Suprapubic skin (tissue), 4 donors: Measurements from ENCODE around the gene ZNF608. TPM values are rescaled to one million over a fixed set of nuclear protein-coding genes. Genes with fewer than 3 reads are reported as not detected.
A peak's percentile ranks its signal among the peaks of the same experiment; 100 is the strongest.

ENCODE experiments used
- DNase-seq, 2 donors: peaks; one replicate each; pipeline ENCODE4 v3.0.0-alpha.2; 2019; ENCODE audit warnings: low spot score in 2 of 2
- H3K27ac ChIP-seq: fragments of 200-600 bp; sonication (generic); one replicate; pipeline ENCODE4 v1.5.1; 2019
- H3K27me3 ChIP-seq: fragments of 200-600 bp; sonication (generic); one replicate; pipeline ENCODE4 v1.5.1; 2019
- H3K36me3 ChIP-seq: fragments of 200-600 bp; sonication (generic); one replicate; pipeline ENCODE4 v1.5.1; 2019
- H3K4me1 ChIP-seq: fragments of 200-600 bp; sonication (generic); one replicate; pipeline ENCODE4 v1.5.1; 2019
- H3K4me3 ChIP-seq: fragments of 200-600 bp; sonication (generic); one replicate; pipeline ENCODE4 v1.5.1; 2019; ENCODE audit warnings: mild to moderate bottlenecking
- H3K9me3 ChIP-seq: fragments of 200-600 bp; sonication (generic); one replicate; pipeline ENCODE4 v1.5.1; 2019
- EP300 ChIP-seq: sonication (generic); formaldehyde crosslinking; IDR thresholded peaks from one replicate; pipeline ENCODE4 v1.6.1; 2017; ENCODE audit warnings: antibody characterized with exemption
- POLR2A ChIP-seq, 2 donors: fragments of 450-650 bp; IDR thresholded peaks; one replicate each; pipeline ENCODE4 v1.6.1; 2017; ENCODE audit warnings: antibody characterized with exemption in 2 of 2, mild to moderate bottlenecking in 2 of 2, moderate library complexity in 2 of 2
- POLR2AphosphoS5 ChIP-seq, 3 donors: sonication (generic); formaldehyde crosslinking; IDR thresholded peaks; one replicate each; pipeline ENCODE4 v1.6.1; 2017; ENCODE audit warnings: antibody characterized with exemption in 3 of 3
- WGBS: methylation state at CpG from one replicate; pipeline ENCODE4 v1.1.5; 2018; 5-methylcytosine and 5-hydroxymethylcytosine counted together
- total RNA-seq, 4 donors: library from RNA; depleted of rRNA; stranded (reverse); fragments of >200 nt; gene quantifications; one replicate each; pipeline ENCODE4 v1.1.0, GENCODE V29; 2016
- TF ChIP-seq, protein P1 (sequence below), 2 donors: fragments of 200-600 bp in 1 of 2; fragments of 450-650 bp in 1 of 2; sonication (generic) in 1 of 2; IDR thresholded peaks; one replicate each; pipeline ENCODE4 v1.5.1; 2016 to 2019; ENCODE audit warnings: antibody characterized with exemption in 2 of 2, mild to moderate bottlenecking in 1 of 2, moderate library complexity in 1 of 2

Gene ZNF608
- total RNA-seq, 4 donors from 2014 or later = 3.9 to 11.9 (median 9.1) TPM

DNA sequence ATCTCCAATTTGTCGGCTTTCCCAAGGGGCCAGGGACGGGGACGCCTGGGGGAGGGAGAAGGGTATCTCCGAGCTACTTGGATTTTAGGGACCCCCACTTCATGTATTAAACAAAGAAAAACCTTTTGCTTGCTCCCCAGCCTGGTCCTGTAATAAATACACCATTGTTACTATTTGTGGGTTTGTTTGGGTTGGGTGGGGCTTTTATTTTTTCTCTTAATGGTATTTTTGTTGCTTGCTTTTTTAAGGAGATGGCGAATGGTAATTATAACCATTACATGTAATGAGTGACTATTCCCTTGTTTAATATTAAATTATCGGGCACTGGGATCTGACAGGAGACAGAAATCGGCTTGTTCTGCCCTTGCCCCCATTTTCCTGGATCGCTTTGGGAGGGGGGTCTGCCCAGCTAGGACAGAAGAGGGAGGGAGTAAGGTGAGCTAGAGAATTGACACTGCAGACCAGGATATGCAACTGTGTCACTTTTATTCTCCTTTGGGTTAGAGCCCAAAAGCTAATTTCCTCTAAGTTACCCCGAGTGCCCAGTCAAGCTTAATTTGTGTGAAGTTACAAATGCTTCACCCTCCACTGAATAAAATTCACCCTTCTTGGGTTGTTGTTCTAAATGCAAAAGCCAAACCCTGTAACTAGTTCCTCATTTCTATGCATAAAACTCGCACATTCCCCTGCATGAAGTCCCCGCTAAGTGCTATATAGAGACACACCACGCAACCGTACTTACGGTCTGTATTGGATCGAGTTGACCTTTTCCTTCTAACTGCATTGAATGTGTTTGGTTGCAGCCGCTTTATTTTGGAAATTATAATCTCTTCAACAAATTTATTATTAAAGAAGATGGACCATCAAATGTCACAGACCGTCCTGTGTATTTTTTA lies 1.6 kb upstream of the ZNF608 start:
- H3K9me3 ChIP-seq = no peaks in the 10 kb centered on the region
- H3K36me3 ChIP-seq = no peaks in the 10 kb centered on the region
- no peak for DNase-seq
- H3K4me1 ChIP-seq = peaks cover 43% of the 10 kb centered on the region
- peak overlapping the region; percentile 53 for H3K4me3 ChIP-seq
- peaks cover 10% of the 10 kb centered on the region for H3K27me3 ChIP-seq
- 2% methylated on average over 17 of the region's 17 CpGs for WGBS
- H3K27ac ChIP-seq = peak overlapping the region; percentile 88
- no peak for TF ChIP-seq POLR2AphosphoS5 (IDR thresholded peaks at IDR 0.05)
- no peak for TF ChIP-seq POLR2A (IDR thresholded peaks at IDR 0.05)
- TF ChIP-seq, protein P1, sequence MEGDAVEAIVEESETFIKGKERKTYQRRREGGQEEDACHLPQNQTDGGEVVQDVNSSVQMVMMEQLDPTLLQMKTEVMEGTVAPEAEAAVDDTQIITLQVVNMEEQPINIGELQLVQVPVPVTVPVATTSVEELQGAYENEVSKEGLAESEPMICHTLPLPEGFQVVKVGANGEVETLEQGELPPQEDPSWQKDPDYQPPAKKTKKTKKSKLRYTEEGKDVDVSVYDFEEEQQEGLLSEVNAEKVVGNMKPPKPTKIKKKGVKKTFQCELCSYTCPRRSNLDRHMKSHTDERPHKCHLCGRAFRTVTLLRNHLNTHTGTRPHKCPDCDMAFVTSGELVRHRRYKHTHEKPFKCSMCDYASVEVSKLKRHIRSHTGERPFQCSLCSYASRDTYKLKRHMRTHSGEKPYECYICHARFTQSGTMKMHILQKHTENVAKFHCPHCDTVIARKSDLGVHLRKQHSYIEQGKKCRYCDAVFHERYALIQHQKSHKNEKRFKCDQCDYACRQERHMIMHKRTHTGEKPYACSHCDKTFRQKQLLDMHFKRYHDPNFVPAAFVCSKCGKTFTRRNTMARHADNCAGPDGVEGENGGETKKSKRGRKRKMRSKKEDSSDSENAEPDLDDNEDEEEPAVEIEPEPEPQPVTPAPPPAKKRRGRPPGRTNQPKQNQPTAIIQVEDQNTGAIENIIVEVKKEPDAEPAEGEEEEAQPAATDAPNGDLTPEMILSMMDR (IDR thresholded peaks at IDR 0.05) = no peak
- no peak for TF ChIP-seq EP300

DNA sequence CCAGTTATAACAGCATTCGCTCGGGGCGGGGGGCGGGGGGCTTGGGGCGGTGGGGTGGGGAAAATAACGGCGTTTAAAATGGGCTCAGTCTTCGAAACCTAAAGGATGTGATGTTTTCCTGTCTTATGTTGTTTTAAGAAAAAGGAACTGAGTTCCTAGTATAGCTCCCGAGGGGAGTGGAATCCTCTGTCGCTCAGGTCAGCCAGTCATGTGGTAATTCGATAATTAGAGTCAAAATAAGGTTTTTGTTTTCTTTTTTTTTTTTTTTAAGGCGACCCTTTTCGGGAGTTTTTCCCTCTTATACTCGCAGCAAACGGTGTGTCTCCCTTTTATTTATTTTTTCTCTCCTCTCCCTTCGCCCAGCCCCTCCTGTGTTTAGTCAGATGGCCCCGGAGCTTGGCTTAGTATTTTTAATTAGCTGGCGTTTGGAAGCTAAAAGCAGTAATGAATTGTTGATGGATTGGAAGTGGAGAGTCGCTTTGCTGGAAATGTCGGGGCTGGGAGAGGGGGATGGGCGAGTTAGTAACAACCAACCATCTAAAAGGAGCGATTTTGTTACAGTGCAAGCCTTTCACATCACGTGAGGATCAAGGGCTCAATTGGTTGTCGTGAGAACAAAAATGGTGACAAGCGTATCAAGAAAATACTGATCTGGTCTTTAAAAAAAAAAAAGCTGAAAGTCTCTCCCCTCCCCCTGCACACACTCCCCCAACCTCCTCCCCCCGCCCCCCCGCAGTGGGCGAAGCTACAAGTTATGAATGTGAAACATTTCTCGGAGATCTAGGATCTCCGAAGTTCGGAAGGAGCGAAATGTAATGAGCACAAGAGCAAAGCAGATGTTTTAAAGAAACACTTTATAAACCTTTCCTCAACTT lies 714 bp upstream of the ZNF608 start:
- H3K27me3 ChIP-seq = peaks cover 10% of the 10 kb centered on the region
- WGBS = under 1% methylated on average over 32 of the region's 32 CpGs
- peak overlapping the region; percentile 88 for H3K27ac ChIP-seq
- peaks cover 43% of the 10 kb centered on the region for H3K4me1 ChIP-seq
- peak overlapping the region; percentile 53 for H3K4me3 ChIP-seq
- H3K36me3 ChIP-seq = no peaks in the 10 kb centered on the region
- TF ChIP-seq POLR2AphosphoS5 (IDR thresholded peaks at IDR 0.05) (peak in 1 of 3 donors; percentile 16), EP300 (no peak), POLR2A (IDR thresholded peaks at IDR 0.05) (peak in 1 of 2 donors; percentile 9)
- TF ChIP-seq, protein P1 (IDR thresholded peaks at IDR 0.05) = no peak
- DNase-seq = peak; percentile 85 to 90
- H3K9me3 ChIP-seq = no peaks in the 10 kb centered on the region

DNA sequence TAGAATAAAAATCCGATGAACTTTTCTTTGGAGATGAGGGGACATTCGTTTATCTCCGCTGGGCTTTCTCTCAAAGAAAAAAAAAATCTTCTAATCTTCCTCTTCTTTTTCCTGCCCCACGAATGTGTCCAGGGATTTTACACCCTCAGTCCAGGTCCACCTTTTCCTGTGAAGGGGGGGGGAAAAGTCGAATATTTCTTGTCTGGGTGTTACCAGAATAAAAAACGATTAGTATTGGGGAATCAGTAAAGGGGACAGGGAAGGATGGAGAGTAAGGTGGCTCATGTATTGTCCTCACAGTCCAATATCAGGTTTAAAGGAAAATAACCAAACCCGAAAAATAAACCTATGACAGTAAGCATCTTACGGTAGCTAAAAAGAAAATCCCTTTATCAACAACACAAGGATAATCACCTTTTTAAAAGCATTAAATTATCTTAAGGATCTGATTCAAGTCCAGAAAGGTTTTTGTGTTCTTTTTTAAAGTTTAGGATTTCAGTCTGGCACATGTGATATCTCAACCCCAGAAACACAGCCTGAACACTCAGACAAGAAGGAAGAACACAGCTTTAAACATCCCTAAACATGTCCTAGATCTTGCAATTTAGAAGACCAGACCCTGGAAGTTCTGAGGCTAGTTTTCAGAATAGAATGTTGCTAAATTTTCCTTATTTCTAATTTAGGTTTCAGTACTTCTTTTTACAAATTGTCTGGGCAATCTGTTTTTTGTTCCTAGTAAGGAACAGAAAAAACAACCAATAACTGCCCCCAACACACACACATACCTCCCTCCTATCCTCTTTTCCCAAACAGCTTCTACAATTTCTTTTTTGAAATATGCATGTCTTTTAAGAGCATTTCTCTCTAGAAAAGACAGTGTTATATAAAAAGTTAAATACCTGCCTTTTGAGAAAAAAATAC lies 1.2 kb downstream of the ZNF608 start:
- TF ChIP-seq, protein P1 (IDR thresholded peaks at IDR 0.05) = no peak
- TF ChIP-seq EP300 (no peak), POLR2A (IDR thresholded peaks at IDR 0.05) (no peak), POLR2AphosphoS5 (IDR thresholded peaks at IDR 0.05) (no peak)
- Histone ChIP-seq H3K9me3 (no peaks in the 10 kb centered on the region), H3K27me3 (peaks cover 10% of the 10 kb centered on the region), H3K4me1 (peaks cover 55% of the 10 kb centered on the region), H3K4me3 (peak overlapping the region; percentile 53), H3K27ac (peak overlapping the region; percentile 88), H3K36me3 (no peaks in the 10 kb centered on the region)
- 55% methylated on average over 8 of the region's 8 CpGs for WGBS
- no peak for DNase-seq

DNA sequence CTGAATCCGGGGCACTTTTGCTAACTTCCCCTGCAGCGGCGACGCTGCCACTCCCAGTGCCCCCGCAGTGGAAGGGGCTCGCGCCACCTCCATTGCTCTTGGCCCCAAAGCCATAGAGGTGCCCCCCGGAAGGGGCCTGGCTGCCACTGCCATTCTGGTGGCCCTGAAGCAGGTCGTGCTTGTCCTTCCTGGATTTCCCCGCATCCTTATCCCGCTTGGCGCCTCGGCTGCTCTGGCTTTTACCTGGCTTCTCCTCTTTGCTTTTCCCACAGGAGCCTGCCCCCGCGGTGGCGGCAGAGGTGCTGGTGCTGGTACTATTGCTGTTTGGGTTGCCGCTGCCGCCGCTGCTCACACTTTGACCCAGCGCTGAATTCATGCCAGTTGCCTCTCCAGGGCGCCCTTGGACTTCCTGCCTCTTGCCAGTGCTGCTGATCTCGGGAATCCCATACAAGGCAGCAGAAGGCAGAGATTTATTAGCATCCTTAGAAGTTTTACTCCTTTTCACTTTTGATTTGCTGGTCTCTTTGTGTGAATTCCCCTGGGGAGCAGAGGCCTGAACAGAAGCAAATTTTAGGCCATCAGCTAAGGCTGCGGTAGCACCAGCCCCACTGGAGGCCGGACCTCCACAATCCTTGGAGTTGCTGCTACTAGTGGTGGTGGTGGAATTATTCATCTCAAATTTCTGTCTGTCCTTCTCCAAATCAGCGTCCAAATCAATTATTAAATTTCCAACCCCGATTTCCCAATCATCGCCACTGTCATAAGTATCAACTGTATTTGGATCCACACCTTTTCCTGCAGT lies 2.1 kb downstream of the ZNF608 start:
- H3K9me3 ChIP-seq = no peaks in the 10 kb centered on the region
- DNase-seq = no peak
- H3K36me3 ChIP-seq = no peaks in the 10 kb centered on the region
- 32% methylated on average over 27 of the region's 27 CpGs for WGBS
- peak overlapping the region; percentile 88 for H3K27ac ChIP-seq
- peaks cover 62% of the 10 kb centered on the region for H3K4me1 ChIP-seq
- peak overlapping the region; percentile 53 for H3K4me3 ChIP-seq
- peaks cover 10% of the 10 kb centered on the region for H3K27me3 ChIP-seq
- TF ChIP-seq POLR2A (IDR thresholded peaks at IDR 0.05) = no peak
- TF ChIP-seq EP300 = no peak
- TF ChIP-seq, protein P1 (IDR thresholded peaks at IDR 0.05) = no peak
- TF ChIP-seq POLR2AphosphoS5 (IDR thresholded peaks at IDR 0.05) = no peak
